Activated T-helper 2 cell treated with anti-CD3 and anti-CD28 coated beads, Interferon-gamma antibody, Interleukin-2, Interleukin-4, amounts not matched to agents 10 μg/mL and 5 μg/mL and 100 μg/mL, durations not matched to agents 14 hours and 24 hours and 36 hours (primary cell): ENCODE results near the gene RAB3D. TPM values are rescaled to one million over a fixed set of nuclear protein-coding genes. Genes with fewer than 3 reads are reported as not detected.
"Not testable (repeated sequence)": the region's sequence is repeated elsewhere in the genome, so short reads cannot be mapped to it uniquely, and the experiment has no call there.

Experiments used
- DNase-seq: peaks from one replicate; pipeline ENCODE4 v3.0.0; 2021; ENCODE audit warnings: low spot score
- H3K27ac Mint-ChIP-seq: one replicate; pipeline ENCODE4 v1.8.0; 2021; ENCODE audit warnings: mixed read lengths
- H3K27me3 Mint-ChIP-seq: one replicate; pipeline ENCODE4 v1.8.0; 2021; ENCODE audit warnings: low read depth, mixed read lengths
- H3K36me3 Mint-ChIP-seq: one replicate; pipeline ENCODE4 v1.8.0; 2021; ENCODE audit warnings: low read depth, mixed read lengths
- H3K4me1 Mint-ChIP-seq: one replicate; pipeline ENCODE4 v1.8.0; 2021; ENCODE audit warnings: low read depth, mixed read lengths
- H3K4me3 Mint-ChIP-seq: one replicate; pipeline ENCODE4 v1.8.0; 2021; ENCODE audit warnings: low read depth, mild to moderate bottlenecking, moderate library complexity, mixed read lengths
- H3K9me3 Mint-ChIP-seq: one replicate; pipeline ENCODE4 v1.8.0; 2021; ENCODE audit warnings: mixed read lengths
- intact Hi-C: fragments of 100-400 bp; cut with micrococcal nuclease; formaldehyde crosslinking; loops from one replicate; pipeline ENCODE4 v1.15.1; 2023
- total RNA-seq: library from RNA; stranded (reverse); gene quantifications from 2 replicates; pipeline ENCODE4 v1.2.3, GENCODE V29; 2022

Gene RAB3D
- total RNA-seq, 1 donor from 2014 or later: 9.3 TPM

- H3K36me3 Mint-ChIP-seq: no peaks in the 10 kb centered on the region
- no peak overlapping the region for H3K27ac Mint-ChIP-seq
- H3K4me1 Mint-ChIP-seq: no peaks in the 10 kb centered on the region
- H3K4me3 Mint-ChIP-seq: no peak overlapping the region
- DNase-seq: no peak
- no peaks in the 10 kb centered on the region for H3K27me3 Mint-ChIP-seq
- intact Hi-C loops: no loop called here
- H3K9me3 Mint-ChIP-seq: no peaks in the 10 kb centered on the region
These were observed 22.6 kb upstream of the RAB3D start for GRCh38 chr19:11361771-11362731.

GRCh38 chr19:11361037-11361770, 21.7 kb upstream of the RAB3D start:
- H3K4me3 Mint-ChIP-seq: no peak overlapping the region
- DNase-seq: no peak
- peaks cover under 1% of the 10 kb centered on the region for H3K27me3 Mint-ChIP-seq
- intact Hi-C loops: no loop called here
- peaks cover under 1% of the 10 kb centered on the region for H3K4me1 Mint-ChIP-seq
- no peaks in the 10 kb centered on the region for H3K9me3 Mint-ChIP-seq
- no peak overlapping the region for H3K27ac Mint-ChIP-seq
- no peaks in the 10 kb centered on the region for H3K36me3 Mint-ChIP-seq

GRCh38 chr19:11359421-11359820, 20.0 kb upstream of the RAB3D start:
- intact Hi-C loops: no loop called here
- H3K9me3 Mint-ChIP-seq: no peaks in the 10 kb centered on the region
- H3K36me3 Mint-ChIP-seq: no peaks in the 10 kb centered on the region
- H3K27me3 Mint-ChIP-seq: peaks cover 5% of the 10 kb centered on the region
- no peak overlapping the region for H3K27ac Mint-ChIP-seq
- DNase-seq: no peak
- H3K4me3 Mint-ChIP-seq: no peak overlapping the region
- peaks cover 7% of the 10 kb centered on the region for H3K4me1 Mint-ChIP-seq

GRCh38 chr19:11356676-11357550, 17.5 kb upstream of the RAB3D start:
- Mint-ChIP-seq H3K4me1 (peaks cover 7% of the 10 kb centered on the region), H3K27ac (no peak overlapping the region), H3K36me3 (no peaks in the 10 kb centered on the region), H3K4me3 (no peak overlapping the region), H3K9me3 (no peaks in the 10 kb centered on the region), H3K27me3 (peaks cover 5% of the 10 kb centered on the region)
- intact Hi-C loops: no loop called here
- no peak for DNase-seq

GRCh38 chr19:11356074-11356397, 16.6 kb upstream of the RAB3D start:
- Mint-ChIP-seq H3K27ac (no peak overlapping the region), H3K4me1 (peaks cover 7% of the 10 kb centered on the region), H3K4me3 (peak overlapping the region; percentile 72), H3K27me3 (peaks cover 5% of the 10 kb centered on the region), H3K36me3 (no peaks in the 10 kb centered on the region), H3K9me3 (no peaks in the 10 kb centered on the region)
- DNase-seq: no peak
- intact Hi-C loops: no loop called here

- H3K9me3 Mint-ChIP-seq: no peaks in the 10 kb centered on the region
- no peak within 1 kb of the TSS for H3K27ac Mint-ChIP-seq
- intact Hi-C loops: loop anchor here (1.0 kb wide), 1 partner anchor 19 kb away; the partner anchor contains the start of gene SWSAP1
- peaks cover 7% of the 10 kb centered on the region for H3K4me1 Mint-ChIP-seq
- H3K4me3 Mint-ChIP-seq: peak within 1 kb of the TSS; percentile 72
- peaks cover 5% of the 10 kb centered on the region for H3K27me3 Mint-ChIP-seq
- no peaks in the 10 kb centered on the region for H3K36me3 Mint-ChIP-seq
- DNase-seq: peak; percentile 80
These were observed 16.0 kb upstream of the RAB3D start, which contains the start of gene PLPPR2 for GRCh38 chr19:11355160-11356073. Gene PLPPR2, plus strand, starts transcription at chr19:11355432. Its CDS starts 2,242 bp downstream, at chr19:11357674.

- H3K27me3 Mint-ChIP-seq, H3K36me3 Mint-ChIP-seq, DNase-seq, H3K9me3 Mint-ChIP-seq, H3K27ac Mint-ChIP-seq, H3K4me1 Mint-ChIP-seq, intact Hi-C loops, H3K4me3 Mint-ChIP-seq: not testable (repeated sequence)
These were observed 14.6 kb upstream of the RAB3D start for GRCh38 chr19:11354102-11354501.

GRCh38 chr19:11349171-11349570, 9.7 kb upstream of the RAB3D start:
- Mint-ChIP-seq H3K27ac (no peak overlapping the region), H3K4me1 (peaks cover 20% of the 10 kb centered on the region), H3K27me3 (no peaks in the 10 kb centered on the region), H3K4me3 (no peak overlapping the region), H3K36me3 (peaks cover 7% of the 10 kb centered on the region), H3K9me3 (peaks cover 12% of the 10 kb centered on the region)
- DNase-seq: no peak
- intact Hi-C loops: no loop called here

GRCh38 chr19:11347546-11348039, 8.1 kb upstream of the RAB3D start:
- peaks cover 7% of the 10 kb centered on the region for H3K36me3 Mint-ChIP-seq
- intact Hi-C loops: loop anchor here (2.0 kb wide), 1 partner anchor 27 kb away; the partner anchor contains the start of gene SWSAP1
- peaks cover 20% of the 10 kb centered on the region for H3K4me1 Mint-ChIP-seq
- no peaks in the 10 kb centered on the region for H3K27me3 Mint-ChIP-seq
- DNase-seq: no peak
- peak overlapping the region; percentile 96 for H3K4me3 Mint-ChIP-seq
- peaks cover 12% of the 10 kb centered on the region for H3K9me3 Mint-ChIP-seq
- no peak overlapping the region for H3K27ac Mint-ChIP-seq

- H3K4me1 Mint-ChIP-seq: peaks cover 20% of the 10 kb centered on the region
- DNase-seq: peak; percentile 98
These were observed 6.9 kb upstream of the RAB3D start, which contains the start of the genes CCDC159 and TMEM205 for GRCh38 chr19:11346104-11346940. Gene CCDC159, plus strand, starts transcription at chr19:11346519. Its CDS starts 88 bp downstream, at chr19:11346607. Gene TMEM205, minus strand, starts transcription at chr19:11346268. Its CDS starts 649 bp downstream, at chr19:11345619.

More at GRCh38 chr19:11346104-11346940, 6.9 kb upstream of the RAB3D start, which contains the start of the genes CCDC159 and TMEM205:
- Mint-ChIP-seq H3K9me3 (peaks cover 12% of the 10 kb centered on the region), H3K27me3 (no peaks in the 10 kb centered on the region), H3K4me3 (peak within 1 kb of the TSS; percentile 96), H3K27ac (peak within 1 kb of the TSS; percentile 94), H3K36me3 (peaks cover 11% of the 10 kb centered on the region)
- intact Hi-C loops: loop anchor here (2.0 kb wide), 1 partner anchor 28 kb away; the partner anchor contains the start of gene SWSAP1
